ENCODE results near the gene GNPDA1.

- TF ChIP-seq EP300 (IDR thresholded peaks at IDR 0.05) (no peak), CTCF (IDR thresholded peaks at IDR 0.05) (no peak), POLR2A (IDR thresholded peaks at IDR 0.05) (no peak)
These were observed 44.2 kb upstream of the GNPDA1 start for GRCh38 chr5:142056816-142057696.

Data from suprapubic skin (tissue), 3 donors.